PFSK-1 (cell line): Measurements from ENCODE around the gene GAGE12G.
"Not testable (repeated sequence)": the region's sequence is repeated elsewhere in the genome, so short reads cannot be mapped to it uniquely, and the experiment has no call there.

ENCODE experiments used
- REST ChIP-seq, 2 experiments: IDR thresholded peaks; 2 replicates each; pipeline versions ENCODE4 v1.6.1 to v1.8.0; 2011 to 2012; ENCODE audit warnings: low read depth in 2 of 2, low read length in 2 of 2, control low read depth in 1 of 2, inconsistent platforms in 1 of 2, mild to moderate bottlenecking in 1 of 2, moderate library complexity in 1 of 2; ENCODE audit not compliant: insufficient read depth in 1 of 2
- TAF1 ChIP-seq: IDR thresholded peaks from 2 replicates; pipeline ENCODE4 v1.6.1; 2012; ENCODE audit warnings: low read length, control low read depth, borderline replicate concordance; ENCODE audit not compliant: insufficient read depth

- TF ChIP-seq TAF1; REST (IDR thresholded peaks at IDR 0.05; ENCODE audit: insufficient read depth in 1 of 2, low read depth in 2 of 2, low read length in 2 of 2): not testable (repeated sequence)
Measured at GRCh38 chrX:49570100-49570499, at the start of gene GAGE12G.
